Measurements from ENCODE around the gene RBBP5.

RBBP5 gene

DNA sequence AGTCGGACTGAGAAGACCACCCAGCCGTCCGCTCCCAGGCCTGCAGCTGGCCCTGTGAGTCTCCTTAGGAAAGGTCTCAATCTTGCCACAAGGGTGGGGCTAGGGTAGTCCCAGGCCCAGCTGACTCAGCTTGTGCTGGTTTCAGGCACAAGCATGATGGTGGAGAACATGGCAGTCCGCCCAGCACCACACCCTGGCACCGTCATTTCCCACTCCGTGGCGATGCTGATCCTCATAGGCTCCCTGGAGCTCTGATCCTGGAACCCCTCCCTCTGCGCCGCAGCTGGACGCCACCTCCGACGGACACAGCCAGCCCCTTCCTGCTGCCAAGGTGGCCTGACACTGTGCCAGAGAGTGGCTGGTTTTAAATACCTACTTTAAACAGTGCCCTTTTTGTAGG lies 48.3 kb downstream of the RBBP5 start:
- Histone ChIP-seq H3K27ac (ENCODE audit: poor library complexity, severe bottlenecking) (no peak overlapping the region), H3K9me3 (ENCODE audit: severe bottlenecking) (no peaks in the 10 kb centered on the region), H3K36me3 (ENCODE audit: low read depth) (no peaks in the 10 kb centered on the region), H3K27me3 (ENCODE audit: insufficient read depth, poor library complexity, severe bottlenecking) (no peaks in the 10 kb centered on the region), H3K4me1 (ENCODE audit: insufficient read depth, poor library complexity, severe bottlenecking) (no peaks in the 10 kb centered on the region), H3K4me3 (ENCODE audit: severe bottlenecking) (no peak overlapping the region)
- TF ChIP-seq, protein P1, sequence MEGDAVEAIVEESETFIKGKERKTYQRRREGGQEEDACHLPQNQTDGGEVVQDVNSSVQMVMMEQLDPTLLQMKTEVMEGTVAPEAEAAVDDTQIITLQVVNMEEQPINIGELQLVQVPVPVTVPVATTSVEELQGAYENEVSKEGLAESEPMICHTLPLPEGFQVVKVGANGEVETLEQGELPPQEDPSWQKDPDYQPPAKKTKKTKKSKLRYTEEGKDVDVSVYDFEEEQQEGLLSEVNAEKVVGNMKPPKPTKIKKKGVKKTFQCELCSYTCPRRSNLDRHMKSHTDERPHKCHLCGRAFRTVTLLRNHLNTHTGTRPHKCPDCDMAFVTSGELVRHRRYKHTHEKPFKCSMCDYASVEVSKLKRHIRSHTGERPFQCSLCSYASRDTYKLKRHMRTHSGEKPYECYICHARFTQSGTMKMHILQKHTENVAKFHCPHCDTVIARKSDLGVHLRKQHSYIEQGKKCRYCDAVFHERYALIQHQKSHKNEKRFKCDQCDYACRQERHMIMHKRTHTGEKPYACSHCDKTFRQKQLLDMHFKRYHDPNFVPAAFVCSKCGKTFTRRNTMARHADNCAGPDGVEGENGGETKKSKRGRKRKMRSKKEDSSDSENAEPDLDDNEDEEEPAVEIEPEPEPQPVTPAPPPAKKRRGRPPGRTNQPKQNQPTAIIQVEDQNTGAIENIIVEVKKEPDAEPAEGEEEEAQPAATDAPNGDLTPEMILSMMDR (IDR thresholded peaks at IDR 0.05; ENCODE audit: poor library complexity, severe bottlenecking) = no peak
- DNase-seq (ENCODE audit: low spot score) (no peak), ATAC-seq (ENCODE audit: low read depth) (no peak)

DNA sequence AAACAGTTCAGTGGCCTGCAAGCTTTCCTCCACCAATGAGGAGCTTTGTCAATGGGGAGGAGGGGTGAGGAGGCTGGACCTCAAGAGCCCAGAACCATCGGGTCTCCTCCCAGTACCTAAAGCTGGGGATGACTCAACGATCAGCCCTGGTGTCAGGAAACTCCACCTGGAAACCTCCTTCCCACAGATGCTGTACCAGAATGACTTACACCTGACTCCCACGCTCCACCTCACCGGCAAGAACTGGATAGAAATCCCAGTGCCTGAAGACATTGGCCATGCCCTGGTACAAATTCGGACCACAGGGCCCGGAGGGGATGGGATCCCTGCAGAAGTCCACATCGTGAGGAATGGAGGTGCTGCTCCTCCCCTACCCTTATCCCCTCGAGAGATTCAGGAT lies 48.9 kb downstream of the RBBP5 start:
- Histone ChIP-seq H3K27me3 (ENCODE audit: insufficient read depth, poor library complexity, severe bottlenecking) (no peaks in the 10 kb centered on the region), H3K9me3 (ENCODE audit: severe bottlenecking) (no peaks in the 10 kb centered on the region), H3K4me3 (ENCODE audit: severe bottlenecking) (no peak overlapping the region), H3K27ac (ENCODE audit: poor library complexity, severe bottlenecking) (no peak overlapping the region), H3K4me1 (ENCODE audit: insufficient read depth, poor library complexity, severe bottlenecking) (no peaks in the 10 kb centered on the region), H3K36me3 (ENCODE audit: low read depth) (no peaks in the 10 kb centered on the region)
- DNase-seq (ENCODE audit: low spot score) = no peak
- TF ChIP-seq, protein P1 (IDR thresholded peaks at IDR 0.05; ENCODE audit: poor library complexity, severe bottlenecking) = no peak
- ATAC-seq (ENCODE audit: low read depth) = peak; percentile 57; the same call in 2 of the 3 replicates

DNA sequence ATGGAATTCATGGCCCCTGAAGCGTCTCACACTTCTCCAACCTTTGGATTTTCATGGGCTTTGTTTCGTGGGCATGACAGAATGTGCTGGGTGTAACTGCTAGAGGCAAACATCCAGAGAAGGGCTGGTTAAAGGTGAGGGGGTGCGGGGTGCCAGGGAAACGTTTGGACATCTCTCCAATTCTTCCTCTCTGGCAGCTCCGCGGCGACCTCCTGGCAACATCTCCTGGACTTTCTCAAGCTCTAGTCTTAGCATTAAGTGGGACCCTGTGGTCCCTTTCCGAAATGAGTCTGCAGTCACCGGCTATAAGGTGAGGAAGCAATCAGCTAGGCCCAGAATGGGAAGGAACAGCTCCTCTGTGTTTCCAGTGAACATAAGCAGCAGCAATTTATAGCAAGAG lies 49.5 kb downstream of the RBBP5 start:
- Histone ChIP-seq H3K27ac (ENCODE audit: poor library complexity, severe bottlenecking) (no peak overlapping the region), H3K4me3 (ENCODE audit: severe bottlenecking) (no peak overlapping the region), H3K27me3 (ENCODE audit: insufficient read depth, poor library complexity, severe bottlenecking) (no peaks in the 10 kb centered on the region), H3K36me3 (ENCODE audit: low read depth) (no peaks in the 10 kb centered on the region), H3K4me1 (ENCODE audit: insufficient read depth, poor library complexity, severe bottlenecking) (no peaks in the 10 kb centered on the region), H3K9me3 (ENCODE audit: severe bottlenecking) (no peaks in the 10 kb centered on the region)
- TF ChIP-seq, protein P1 (IDR thresholded peaks at IDR 0.05; ENCODE audit: poor library complexity, severe bottlenecking) = no peak
- ATAC-seq (ENCODE audit: low read depth) (no peak), DNase-seq (ENCODE audit: low spot score) (no peak)

DNA sequence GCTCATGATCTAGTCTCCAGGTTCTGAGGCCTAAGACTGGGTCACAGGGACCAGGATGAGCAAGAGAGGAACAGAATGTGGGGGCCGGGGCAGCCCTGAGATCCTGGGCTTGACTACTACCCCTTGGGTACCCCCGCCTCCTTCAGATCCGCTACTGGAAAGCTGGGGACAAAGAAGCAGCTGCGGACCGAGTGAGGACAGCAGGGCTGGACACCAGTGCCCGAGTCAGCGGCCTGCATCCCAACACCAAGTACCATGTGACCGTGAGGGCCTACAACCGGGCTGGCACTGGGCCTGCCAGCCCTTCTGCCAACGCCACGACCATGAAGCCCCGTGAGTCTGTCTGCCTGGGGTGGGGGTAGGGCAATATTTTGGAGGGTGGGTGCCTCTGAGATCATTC lies 50.0 kb downstream of the RBBP5 start:
- DNase-seq (ENCODE audit: low spot score) = no peak

DNA sequence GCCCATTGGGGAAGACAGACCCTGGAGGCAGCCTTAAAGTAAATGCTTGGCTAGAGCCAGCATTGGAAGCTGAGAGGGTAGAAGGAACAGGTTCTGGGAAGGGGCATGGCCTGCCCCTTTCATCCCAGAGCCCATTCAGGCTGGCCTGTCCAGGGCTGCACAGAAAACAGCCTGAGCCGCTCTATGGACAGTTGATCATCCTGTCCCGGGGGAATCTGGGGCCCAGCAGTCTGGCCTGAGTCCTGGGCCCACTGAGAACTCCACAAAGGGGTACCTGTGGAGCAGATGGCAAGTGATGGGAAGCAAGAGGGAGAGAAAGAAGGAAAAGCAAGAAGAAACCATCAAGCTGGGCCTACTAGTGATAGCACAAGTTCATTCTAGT lies 50.8 kb downstream of the RBBP5 start:
- ATAC-seq (ENCODE audit: low read depth) (no peak), DNase-seq (ENCODE audit: low spot score) (no peak)
- H3K27ac ChIP-seq (ENCODE audit: poor library complexity, severe bottlenecking) = no peak overlapping the region
- H3K9me3 ChIP-seq (ENCODE audit: severe bottlenecking) = no peaks in the 10 kb centered on the region
- no peaks in the 10 kb centered on the region for H3K4me1 ChIP-seq (ENCODE audit: insufficient read depth, poor library complexity, severe bottlenecking)
- H3K27me3 ChIP-seq (ENCODE audit: insufficient read depth, poor library complexity, severe bottlenecking) = no peaks in the 10 kb centered on the region
- no peaks in the 10 kb centered on the region for H3K36me3 ChIP-seq (ENCODE audit: low read depth)
- TF ChIP-seq, protein P1 (IDR thresholded peaks at IDR 0.05; ENCODE audit: poor library complexity, severe bottlenecking) = no peak
- H3K4me3 ChIP-seq (ENCODE audit: severe bottlenecking) = no peak overlapping the region

More for the DNA sequence above, 50.0 kb downstream of the RBBP5 start:
- no peaks in the 10 kb centered on the region for H3K9me3 ChIP-seq (ENCODE audit: severe bottlenecking)
- H3K4me3 ChIP-seq (ENCODE audit: severe bottlenecking) = no peak overlapping the region
- no peak overlapping the region for H3K27ac ChIP-seq (ENCODE audit: poor library complexity, severe bottlenecking)
- no peaks in the 10 kb centered on the region for H3K36me3 ChIP-seq (ENCODE audit: low read depth)
- TF ChIP-seq, protein P1 (IDR thresholded peaks at IDR 0.05; ENCODE audit: poor library complexity, severe bottlenecking) = no peak
- no peaks in the 10 kb centered on the region for H3K27me3 ChIP-seq (ENCODE audit: insufficient read depth, poor library complexity, severe bottlenecking)
- no peak for ATAC-seq (ENCODE audit: low read depth)
- H3K4me1 ChIP-seq (ENCODE audit: insufficient read depth, poor library complexity, severe bottlenecking) = no peaks in the 10 kb centered on the region

All from RWPE2 (cell line).